Liver (tissue), 9 donors: Measurements from ENCODE around the gene GALNT10. TPM values are rescaled to one million over a fixed set of nuclear protein-coding genes. Genes with fewer than 3 reads are reported as not detected.

Experiments
- DNase-seq: peaks from one replicate; pipeline ENCODE4 v3.0.0-alpha.2; 2017; ENCODE audit warnings: low spot score
- H3K27ac ChIP-seq, 2 donors: one replicate each; pipeline ENCODE4 v1.7.0; 2013; ENCODE audit warnings: inconsistent platforms in 2 of 2, low read length in 2 of 2, control low read depth in 1 of 2, low read depth in 1 of 2, mild to moderate bottlenecking in 1 of 2
- H3K27me3 ChIP-seq, 4 donors: one replicate each; pipeline versions ENCODE4 v1.6.1 to v1.7.0; 2013; ENCODE audit warnings: low read length in 3 of 4, inconsistent platforms in 1 of 4, mild to moderate bottlenecking in 1 of 4, moderate library complexity in 1 of 4; ENCODE audit not compliant: control insufficient read depth in 4 of 4, insufficient read depth in 4 of 4
- H3K36me3 ChIP-seq, 4 donors: one replicate each; pipeline versions ENCODE4 v1.6.1 to v1.7.0; 2013; ENCODE audit warnings: low read length in 3 of 4, mild to moderate bottlenecking in 3 of 4, low read depth in 1 of 4, moderate library complexity in 1 of 4; ENCODE audit not compliant: control insufficient read depth in 4 of 4, insufficient read depth in 3 of 4
- H3K4me1 ChIP-seq, 4 donors: one replicate each; pipeline versions ENCODE4 v1.6.1 to v1.7.0; 2013; ENCODE audit warnings: low read length in 3 of 4, mild to moderate bottlenecking in 3 of 4, moderate library complexity in 1 of 4; ENCODE audit not compliant: control insufficient read depth in 4 of 4, insufficient read depth in 4 of 4
- H3K4me3 ChIP-seq, 3 donors: one replicate each; pipeline versions ENCODE4 v1.6.1 to v1.7.0; 2013; ENCODE audit warnings: low read length in 3 of 3, control low read depth in 1 of 3, low read depth in 1 of 3, mild to moderate bottlenecking in 1 of 3
- H3K9ac ChIP-seq, 2 donors: one replicate each; pipeline ENCODE4 v1.7.0; 2013; ENCODE audit warnings: low read length in 2 of 2, mild to moderate bottlenecking in 2 of 2, moderate library complexity in 2 of 2, control low read depth in 1 of 2, low read depth in 1 of 2
- H3K9me3 ChIP-seq, 4 donors: one replicate each; pipeline versions ENCODE4 v1.6.1 to v1.7.0; 2013; ENCODE audit warnings: low read length in 3 of 4; ENCODE audit not compliant: control insufficient read depth in 4 of 4
- ATF3 ChIP-seq: IDR thresholded peaks from 2 replicates; pipeline ENCODE4 v1.6.1; 2016; ENCODE audit warnings: antibody characterized with exemption
- CTCF ChIP-seq: fragments of 150-350 bp; IDR thresholded peaks from 2 replicates; pipeline ENCODE4 v1.5.1; 2017; ENCODE audit warnings: improper control_type of control experiment, low read depth, low read length; ENCODE audit not compliant: missing input control
- EGR1 ChIP-seq, 2 donors: IDR thresholded peaks; 2 replicates each; pipeline ENCODE4 v1.6.1; 2016 to 2018; ENCODE audit warnings: antibody characterized with exemption in 2 of 2, low read depth in 2 of 2
- FOXA1 ChIP-seq: IDR thresholded peaks from 2 replicates; pipeline ENCODE4 v1.6.1; 2016; ENCODE audit warnings: antibody characterized with exemption
- FOXA2 ChIP-seq: IDR thresholded peaks from 2 replicates; pipeline ENCODE4 v1.6.1; 2016; ENCODE audit warnings: antibody characterized with exemption
- HNF4A ChIP-seq, 2 donors: conservative IDR thresholded peaks; 2 replicates each; pipeline ENCODE4 v1.6.1; 2016; ENCODE audit warnings: antibody characterized with exemption in 2 of 2, mild to moderate bottlenecking in 2 of 2
- JUND ChIP-seq, 2 donors: IDR thresholded peaks; 2 replicates each; pipeline ENCODE4 v1.6.1; 2016; ENCODE audit warnings: antibody characterized with exemption in 2 of 2
- MAX ChIP-seq: IDR thresholded peaks from 2 replicates; pipeline ENCODE4 v1.6.1; 2016; ENCODE audit warnings: antibody characterized with exemption
- NR2F2 ChIP-seq: IDR thresholded peaks from 2 replicates; pipeline ENCODE4 v1.6.1; 2016; ENCODE audit warnings: antibody characterized with exemption
- RAD21 ChIP-seq, 2 donors: IDR thresholded peaks; 2 replicates each; pipeline ENCODE4 v1.6.1; 2016; ENCODE audit warnings: antibody characterized with exemption in 2 of 2, mild to moderate bottlenecking in 2 of 2
- REST ChIP-seq: IDR thresholded peaks from 2 replicates; pipeline ENCODE4 v1.6.1; 2016; ENCODE audit warnings: antibody characterized with exemption, mild to moderate bottlenecking
- RXRA ChIP-seq, 2 donors: IDR thresholded peaks; 2 replicates each; pipeline ENCODE4 v1.6.1; 2017 to 2018; ENCODE audit warnings: antibody characterized with exemption in 2 of 2, mild to moderate bottlenecking in 1 of 2
- SP1 ChIP-seq: IDR thresholded peaks from 2 replicates; pipeline ENCODE4 v1.6.1; 2018; ENCODE audit warnings: antibody characterized with exemption, mild to moderate bottlenecking
- TAF1 ChIP-seq: conservative IDR thresholded peaks from 2 replicates; pipeline ENCODE4 v1.6.1; 2016; ENCODE audit warnings: antibody characterized with exemption, mild to moderate bottlenecking
- YY1 ChIP-seq: IDR thresholded peaks from 2 replicates; pipeline ENCODE4 v1.6.1; 2016; ENCODE audit warnings: antibody characterized with exemption, mild to moderate bottlenecking
- WGBS: extraction: QIAGEN DNeasy Blood & Tissue Kit; methylation state at CpG from one replicate; pipeline ENCODE4 v1.1.7; 2013; 5-methylcytosine and 5-hydroxymethylcytosine counted together
- polyA plus RNA-seq, 2 donors: library from polyadenylated mRNA; stranded (reverse) in 1 of 2; unstranded in 1 of 2; fragments of 200-250 nt in 1 of 2; fragments of >200 nt in 1 of 2; fragmentation: Nextera tagmentation in 1 of 2; extraction: Ambion mirVana in 1 of 2; gene quantifications; one replicate each; pipeline versions ENCODE4 v1.2.1 to v1.2.3, GENCODE V29; 2013 to 2015
- total RNA-seq, 2 donors: library from RNA; depleted of rRNA; stranded (reverse); fragments of >200 nt; gene quantifications; one replicate each; pipeline ENCODE4 v1.2.3, GENCODE V29; 2014
- donor health status: healthy.
- donor health status: healthy.
- donor health status: healthy.
- donor health status: healthy.
- donor health status: healthy.

GALNT10 gene
- total and polyA plus RNA-seq, 4 donors, result 1.1 to 17.8 (median 5.3) TPM

- no peak for DNase-seq
- WGBS, result 92% methylated on average over 5 of the region's 5 CpGs
- H3K4me1 ChIP-seq, result no peaks in the 10 kb centered on the region
Measured at GRCh38 chr5:154418344-154418820, 227.8 kb downstream of the GALNT10 start.

GRCh38 chr5:154419236-154419635 is 228.7 kb downstream of the GALNT10 start:
- Histone ChIP-seq H3K4me3 (no peak overlapping the region), H3K9me3 (no peaks in the 10 kb centered on the region), H3K27ac (no peak overlapping the region), H3K36me3 (peaks cover 0 to 10% (median 4%) of the 10 kb centered on the region in 4 donors), H3K9ac (no peak overlapping the region), H3K4me1 (peaks cover 0 to 2% (median under 1%) of the 10 kb centered on the region in 4 donors), H3K27me3 (no peaks in the 10 kb centered on the region)
- no peak for DNase-seq
- TF ChIP-seq NR2F2 (no peak), HNF4A (conservative IDR thresholded peaks at IDR 0.05) (no peak), EGR1 (IDR thresholded peaks at IDR 0.05; ENCODE audit: low read depth in 2 of 2) (no peak), TAF1 (no peak), FOXA2 (no peak), YY1 (no peak), MAX (no peak), ATF3 (no peak), JUND (IDR thresholded peaks at IDR 0.05) (no peak), RAD21 (IDR thresholded peaks at IDR 0.05) (no peak), SP1 (no peak), CTCF (no peak), FOXA1 (no peak), REST (no peak), RXRA (IDR thresholded peaks at IDR 0.05) (no peak)
- WGBS, result 94% methylated on average over 7 of the region's 7 CpGs

More at GRCh38 chr5:154418344-154418820, 227.8 kb downstream of the GALNT10 start:
- Histone ChIP-seq H3K9ac (no peak overlapping the region), H3K4me3 (no peak overlapping the region), H3K9me3 (no peaks in the 10 kb centered on the region), H3K36me3 (peaks cover 0 to 10% (median 4%) of the 10 kb centered on the region in 4 donors), H3K27ac (no peak overlapping the region), H3K27me3 (no peaks in the 10 kb centered on the region)
- TF ChIP-seq TAF1 (no peak), FOXA1 (no peak), RAD21 (IDR thresholded peaks at IDR 0.05) (no peak)
